GM23338 (cell line): ENCODE results near the gene LIX1. TPM values are rescaled to one million over a fixed set of nuclear protein-coding genes. Genes with fewer than 3 reads are reported as not detected.

Experiments used
- ATAC-seq: fragments of 200-7000 bp; cut with Tn5 transposase; 3 replicates; pipeline ENCODE4 v1.9.1; 2020
- DNase-seq: peaks from one replicate; pipeline ENCODE4 v3.0.0-alpha.2; 2015; ENCODE audit warnings: low spot score
- H2AFZ ChIP-seq: fragments of 200-600 bp; sonication (generic); 2 replicates; pipeline ENCODE4 v1.8.0; 2016; ENCODE audit warnings: antibody characterized with exemption, mild to moderate bottlenecking, moderate library complexity
- H3F3A ChIP-seq: fragments of 200-600 bp; sonication (generic); replicated peaks from 2 replicates; pipeline ENCODE4 v1.8.0; 2017; ENCODE audit warnings: antibody characterized with exemption, mixed run types, low read depth
- H3K27ac ChIP-seq: fragments of 200-600 bp; sonication (generic); 2 replicates; pipeline ENCODE4 v1.6.1; 2016; ENCODE audit warnings: low read depth
- H3K27me3 ChIP-seq: fragments of 200-600 bp; sonication (generic); 2 replicates; pipeline ENCODE4 v1.8.0; 2016; ENCODE audit warnings: mild to moderate bottlenecking, mixed run types, moderate library complexity; ENCODE audit not compliant: insufficient read depth
- H3K36me3 ChIP-seq: fragments of 200-600 bp; sonication (generic); 2 replicates; pipeline ENCODE4 v1.8.0; 2016; ENCODE audit warnings: mild to moderate bottlenecking; ENCODE audit not compliant: insufficient read depth
- H3K4me1 ChIP-seq: fragments of 200-600 bp; sonication (generic); 2 replicates; pipeline ENCODE4 v1.8.0; 2016; ENCODE audit warnings: mild to moderate bottlenecking, moderate library complexity; ENCODE audit not compliant: insufficient read depth
- H3K4me2 ChIP-seq: fragments of 200-600 bp; sonication (generic); 2 replicates; pipeline ENCODE4 v1.7.1; 2017; ENCODE audit warnings: mixed run types
- H3K4me3 ChIP-seq: fragments of 200-600 bp; sonication (generic); 2 replicates; pipeline ENCODE4 v1.6.1; 2016; ENCODE audit warnings: mixed run types
- H3K79me2 ChIP-seq: fragments of 200-600 bp; sonication (generic); replicated peaks from 2 replicates; pipeline ENCODE4 v1.8.0; 2017; ENCODE audit warnings: mild to moderate bottlenecking; ENCODE audit not compliant: insufficient read depth
- H3K9me2 ChIP-seq: fragments of 200-600 bp; sonication (generic); 2 replicates; pipeline ENCODE4 v1.8.0; 2017; ENCODE audit not compliant: insufficient read depth
- H4K20me1 ChIP-seq: fragments of 200-600 bp; sonication (generic); replicated peaks from 2 replicates; pipeline ENCODE4 v1.8.0; 2017; ENCODE audit warnings: mild to moderate bottlenecking; ENCODE audit not compliant: insufficient read depth
- H3K27ac Mint-ChIP-seq: 2 replicates; pipeline ENCODE4 v1.8.0; 2020; ENCODE audit warnings: inconsistent platforms, mild to moderate bottlenecking, moderate library complexity, mixed read lengths
- H3K27me3 Mint-ChIP-seq: 3 replicates; pipeline ENCODE4 v1.8.0; 2022; ENCODE audit warnings: low read depth, mild to moderate bottlenecking, moderate library complexity, mixed read lengths, inconsistent platforms; ENCODE audit not compliant: insufficient read depth, poor library complexity
- H3K36me3 Mint-ChIP-seq: 3 replicates; pipeline ENCODE4 v1.8.0; 2021; ENCODE audit warnings: low read depth, mild to moderate bottlenecking, inconsistent platforms, moderate library complexity, mixed read lengths
- H3K4me1 Mint-ChIP-seq: 3 replicates; pipeline ENCODE4 v1.8.0; 2020; ENCODE audit warnings: mild to moderate bottlenecking, inconsistent platforms, mixed read lengths
- H3K4me3 Mint-ChIP-seq: 3 replicates; pipeline ENCODE4 v1.8.0; 2021; ENCODE audit warnings: moderate library complexity, mild to moderate bottlenecking, inconsistent platforms, mixed read lengths
- H3K9me3 Mint-ChIP-seq: 3 replicates; pipeline ENCODE4 v1.8.0; 2020; ENCODE audit warnings: moderate library complexity, mild to moderate bottlenecking, inconsistent platforms, mixed read lengths
- CREB1 ChIP-seq: fragments of 250-450 bp; sonication (Bioruptor Pico); IDR thresholded peaks from 2 replicates; pipeline ENCODE4 v1.5.0; 2020; ENCODE audit warnings: low read depth, mild to moderate bottlenecking, moderate library complexity
- CTCF ChIP-seq, 2 experiments: fragments of 200-600 bp in 1 of 2; sonication (generic) in 1 of 2; conservative IDR thresholded peaks; 2 replicates each; pipeline versions ENCODE4 v1.5.1 to v1.6.1; 2016 to 2017; ENCODE audit warnings: antibody characterized with exemption in 2 of 2, low read depth in 2 of 2, mild to moderate bottlenecking in 2 of 2, moderate library complexity in 1 of 2
- ETS1 ChIP-seq: IDR thresholded peaks from 2 replicates; pipeline ENCODE4 v1.6.1; 2016; ENCODE audit warnings: antibody characterized with exemption
- EZH2 ChIP-seq: fragments of 200-600 bp; sonication (generic); IDR thresholded peaks from one replicate; pipeline ENCODE4 v1.8.0; 2017; ENCODE audit warnings: antibody characterized with exemption, mild to moderate bottlenecking, low read depth; ENCODE audit not compliant: unreplicated experiment
- EZH2phosphoT487 ChIP-seq: fragments of 200-600 bp; sonication (generic); IDR thresholded peaks from one replicate; pipeline ENCODE4 v1.8.1; 2018; ENCODE audit warnings: antibody characterized with exemption; ENCODE audit not compliant: unreplicated experiment
- JUNB ChIP-seq: IDR thresholded peaks from one replicate; pipeline ENCODE4 v1.6.1; 2016; ENCODE audit warnings: antibody characterized with exemption; ENCODE audit not compliant: unreplicated experiment
- NANOG ChIP-seq: IDR thresholded peaks from 2 replicates; pipeline ENCODE4 v1.6.1; 2016; ENCODE audit warnings: antibody characterized with exemption, borderline replicate concordance
- POLR2AphosphoS5 ChIP-seq: IDR thresholded peaks from 2 replicates; pipeline ENCODE4 v1.6.1; 2016; ENCODE audit warnings: antibody characterized with exemption, low read depth
- REST ChIP-seq: IDR thresholded peaks from one replicate; pipeline ENCODE4 v1.6.1; 2018; ENCODE audit warnings: antibody characterized with exemption; ENCODE audit not compliant: unreplicated experiment
- STAT1 ChIP-seq: IDR thresholded peaks from one replicate; pipeline ENCODE4 v1.6.1; 2016; ENCODE audit warnings: antibody characterized with exemption; ENCODE audit not compliant: unreplicated experiment
- ZNF114 ChIP-seq: fragments of 250-450 bp; sonication (Bioruptor Pico); IDR thresholded peaks from 2 replicates; pipeline ENCODE4 v1.5.0; 2020; ENCODE audit warnings: mild to moderate bottlenecking, moderate library complexity
- ZNF331 ChIP-seq: fragments of 250-450 bp; sonication (Bioruptor Pico); IDR thresholded peaks from 2 replicates; pipeline ENCODE4 v1.5.0; 2020; ENCODE audit warnings: low read depth, mild to moderate bottlenecking, moderate library complexity
- ZNF462 ChIP-seq: fragments of 250-450 bp; sonication (Bioruptor Pico); IDR thresholded peaks from 2 replicates; pipeline ENCODE4 v1.5.0; 2020; ENCODE audit warnings: mild to moderate bottlenecking, moderate library complexity
- polyA plus RNA-seq: library from polyadenylated mRNA; unstranded; fragments of >200 nt; fragmentation: Nextera tagmentation; extraction: Ambion mirVana; gene quantifications from 2 replicates; pipeline ENCODE4 v1.2.1, GENCODE V29; 2016
- total RNA-seq: library from RNA; depleted of rRNA; stranded (reverse); fragments of >200 nt; shearing (Covaris generic); gene quantifications from 2 replicates; pipeline ENCODE4 v1.2.3, GENCODE V29; 2014

Gene LIX1
- total and polyA plus RNA-seq, 2 experiments from 2014 or later: 0.13 TPM; not detected in 1

- DNase-seq: no peak
- TF ChIP-seq EZH2phosphoT487 (no peak), POLR2AphosphoS5 (no peak), ZNF114 (CRISPR knock-in tag) (no peak), EZH2 (no peak), REST (no peak), CREB1 (CRISPR knock-in tag) (no peak), ZNF331 (no peak), CTCF (conservative IDR thresholded peaks at IDR 0.05; ENCODE audit: low read depth in 2 of 2) (no peak), ETS1 (no peak), NANOG (no peak), STAT1 (no peak), JUNB (no peak), ZNF462 (no peak)
These were observed 75.0 kb downstream of the LIX1 start for GRCh38 chr5:97067296-97067850.

More at GRCh38 chr5:97067296-97067850, 75.0 kb downstream of the LIX1 start:
- Histone ChIP-seq H4K20me1 (no peaks in the 10 kb centered on the region), H3K4me3 (no peak overlapping the region), H3K79me2 (no peaks in the 10 kb centered on the region), H3K4me1 (peaks cover 21% of the 10 kb centered on the region), H3K4me2 (no peak overlapping the region), H3K9me2 (no peaks in the 10 kb centered on the region; the same call in 1 of the 2 replicates), H3F3A (no peaks in the 10 kb centered on the region), H3K36me3 (no peaks in the 10 kb centered on the region), H2AFZ (no peak overlapping the region), H3K27me3 (no peaks in the 10 kb centered on the region), H3K27ac (no peak overlapping the region)
- Mint-ChIP-seq H3K4me1 (peaks cover 21% of the 10 kb centered on the region), H3K36me3 (no peaks in the 10 kb centered on the region), H3K4me3 (no peak overlapping the region), H3K27me3 (no peaks in the 10 kb centered on the region), H3K27ac (no peak overlapping the region), H3K9me3 (no peaks in the 10 kb centered on the region)
- ATAC-seq: no peak
